Hematopoietic multipotent progenitor cell treated with erythropoietin and hydrocortisone succinate and interleukin-3 and kit ligand, for 8 days (in vitro differentiated cells): ENCODE data around the gene KCNAB2.

ENCODE experiments used
- DNase-seq: peaks from one replicate; pipeline ENCODE4 v3.0.0-alpha.2; 2015

The KCNAB2 gene

DNA sequence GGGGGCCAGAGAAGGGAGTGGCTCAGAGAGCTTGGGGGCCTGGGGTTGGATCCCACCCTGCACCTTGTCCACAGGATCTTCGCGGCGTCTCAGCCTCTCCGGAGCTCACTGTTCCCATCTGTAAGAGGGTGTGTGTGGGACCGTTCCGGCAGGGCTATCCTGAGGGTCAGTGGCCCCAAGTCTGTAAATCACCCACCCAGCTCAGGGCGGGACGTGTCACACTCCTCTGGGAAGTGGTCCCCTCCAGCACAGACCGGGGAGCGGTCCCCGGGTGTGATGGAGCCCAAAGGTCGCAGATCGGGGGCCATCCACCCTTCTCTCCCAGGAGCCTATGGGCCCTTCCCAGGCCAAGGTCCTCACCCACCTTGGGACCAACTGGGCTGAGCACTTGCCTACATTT lies 40.0 kb downstream of the KCNAB2 start:
- DNase-seq, result no peak

DNA sequence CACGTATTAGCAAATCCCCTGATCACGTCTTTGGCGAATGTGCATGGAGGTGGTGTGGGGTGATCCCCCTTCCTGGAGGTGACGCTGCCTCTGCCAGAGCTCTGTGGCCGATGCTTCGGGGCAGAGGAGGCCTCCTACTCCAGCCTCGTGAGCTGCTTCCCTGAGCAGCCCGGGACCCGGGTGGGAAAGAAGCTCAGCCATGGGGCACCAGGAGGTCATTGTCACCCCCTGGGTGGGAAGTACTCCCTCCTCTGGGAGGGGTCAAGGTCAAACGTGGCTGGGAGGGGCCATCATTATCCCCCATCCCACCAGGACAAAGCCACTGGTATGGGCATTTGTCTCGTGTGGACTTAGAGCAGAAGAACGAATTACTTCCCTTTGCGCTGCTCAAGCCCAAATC lies 40.7 kb downstream of the KCNAB2 start:
- no peak for DNase-seq

DNA sequence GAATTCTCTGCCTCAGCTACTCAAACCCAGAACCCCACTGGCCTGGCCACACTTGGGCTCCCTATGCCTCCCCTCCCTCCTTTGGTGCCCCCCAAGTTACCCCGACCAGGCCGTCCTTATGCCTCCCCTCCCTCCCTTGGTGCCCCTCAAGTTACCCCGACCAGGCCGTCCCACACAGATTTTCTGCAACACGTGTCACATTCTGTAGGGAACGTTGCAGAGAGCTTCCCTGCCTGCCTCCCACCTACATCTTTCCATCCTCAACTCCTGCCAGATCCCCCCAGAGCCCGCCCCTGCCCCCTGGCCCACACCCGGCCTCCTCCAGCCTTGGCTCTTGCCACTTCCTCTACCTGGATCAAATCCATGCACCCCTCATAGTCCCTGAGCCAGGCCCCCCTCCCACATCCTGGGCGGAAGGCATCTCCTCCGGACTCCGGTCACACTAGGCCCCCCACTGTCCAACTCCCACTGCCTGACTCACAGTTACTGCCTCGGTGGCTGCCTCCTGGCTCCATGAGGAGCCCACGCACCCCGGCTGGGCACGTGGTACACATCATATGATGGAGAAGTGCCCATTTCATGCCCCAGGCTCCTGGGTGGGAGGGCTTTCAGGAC lies 41.2 kb downstream of the KCNAB2 start:
- DNase-seq, result no peak

DNA sequence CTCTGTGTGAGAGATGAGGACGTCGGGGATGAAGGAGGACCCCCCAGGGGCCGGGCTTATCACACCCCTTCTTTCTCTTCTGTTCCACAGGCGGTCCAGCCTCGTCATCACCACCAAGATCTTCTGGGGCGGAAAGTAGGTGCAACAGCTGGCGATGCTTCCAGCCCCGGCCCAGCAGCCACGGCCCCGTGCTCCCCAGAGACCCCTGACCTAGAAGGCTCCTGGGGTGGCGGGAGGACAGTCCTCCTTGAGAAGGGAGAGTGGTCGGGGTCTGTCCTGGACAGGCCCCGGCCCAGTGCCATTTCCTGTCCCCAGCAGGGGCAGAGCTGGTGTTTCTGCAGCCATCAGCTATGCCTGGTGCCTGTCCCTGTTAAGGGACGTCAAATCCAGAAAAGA lies 41.7 kb downstream of the KCNAB2 start:
- DNase-seq, result no peak

DNA sequence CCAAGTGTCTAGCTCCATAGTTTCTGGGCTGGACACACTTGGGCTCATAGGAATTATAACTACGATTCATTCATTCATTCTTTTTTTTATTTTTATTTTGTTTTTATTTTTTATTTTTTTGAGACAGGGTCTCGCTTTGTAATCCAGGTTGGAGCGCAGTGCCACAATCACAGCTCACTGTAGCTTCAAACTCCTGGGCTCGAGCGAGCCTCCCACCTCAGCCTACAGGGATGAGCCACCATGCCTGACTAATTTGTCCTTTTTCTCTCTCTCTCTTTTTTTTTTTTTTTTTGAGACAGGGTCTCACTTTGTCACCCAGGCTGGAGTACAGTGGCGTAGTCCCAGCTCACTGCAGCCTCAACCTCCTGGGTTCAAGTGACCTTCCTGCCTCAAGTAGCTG lies 42.3 kb downstream of the KCNAB2 start:
- no peak for DNase-seq

DNA sequence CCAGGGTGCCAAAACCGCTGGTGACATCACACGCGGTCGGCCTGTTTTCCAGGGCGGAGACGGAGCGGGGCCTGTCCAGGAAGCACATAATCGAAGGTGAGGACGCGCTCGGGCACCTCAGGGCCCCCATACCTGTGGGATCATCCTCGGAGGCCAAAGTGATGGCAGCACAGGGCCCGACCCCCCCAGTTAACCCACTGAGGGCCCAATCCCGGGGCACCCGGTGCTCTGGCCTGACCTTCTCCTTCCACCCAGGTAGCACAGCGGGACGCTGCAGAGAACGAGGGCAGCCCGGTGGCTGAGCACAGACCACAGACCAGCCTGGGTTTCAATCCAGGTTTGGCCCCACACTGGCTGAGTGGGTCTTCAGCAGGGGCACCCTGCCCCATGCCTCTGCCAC lies 43.3 kb downstream of the KCNAB2 start:
- no peak for DNase-seq

DNA sequence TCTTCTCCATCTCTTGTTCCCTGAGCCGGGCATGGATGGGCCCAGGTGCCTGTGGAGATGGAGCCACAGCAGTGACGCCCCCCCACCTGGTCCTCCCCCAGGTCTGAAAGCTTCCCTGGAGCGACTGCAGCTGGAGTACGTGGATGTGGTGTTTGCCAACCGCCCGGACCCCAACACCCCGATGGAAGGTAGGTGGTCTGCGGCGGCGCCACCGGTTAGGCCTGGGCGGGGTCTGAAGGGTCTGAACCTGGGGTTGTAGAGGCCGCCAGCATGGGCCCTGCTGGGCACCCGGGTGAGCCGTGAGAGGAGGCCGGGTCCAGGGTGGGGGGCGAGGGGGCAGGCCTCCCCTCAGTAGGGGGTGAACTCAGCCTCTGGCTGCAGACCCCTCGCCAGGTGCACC lies 44.6 kb downstream of the KCNAB2 start:
- DNase-seq, result no peak

DNA sequence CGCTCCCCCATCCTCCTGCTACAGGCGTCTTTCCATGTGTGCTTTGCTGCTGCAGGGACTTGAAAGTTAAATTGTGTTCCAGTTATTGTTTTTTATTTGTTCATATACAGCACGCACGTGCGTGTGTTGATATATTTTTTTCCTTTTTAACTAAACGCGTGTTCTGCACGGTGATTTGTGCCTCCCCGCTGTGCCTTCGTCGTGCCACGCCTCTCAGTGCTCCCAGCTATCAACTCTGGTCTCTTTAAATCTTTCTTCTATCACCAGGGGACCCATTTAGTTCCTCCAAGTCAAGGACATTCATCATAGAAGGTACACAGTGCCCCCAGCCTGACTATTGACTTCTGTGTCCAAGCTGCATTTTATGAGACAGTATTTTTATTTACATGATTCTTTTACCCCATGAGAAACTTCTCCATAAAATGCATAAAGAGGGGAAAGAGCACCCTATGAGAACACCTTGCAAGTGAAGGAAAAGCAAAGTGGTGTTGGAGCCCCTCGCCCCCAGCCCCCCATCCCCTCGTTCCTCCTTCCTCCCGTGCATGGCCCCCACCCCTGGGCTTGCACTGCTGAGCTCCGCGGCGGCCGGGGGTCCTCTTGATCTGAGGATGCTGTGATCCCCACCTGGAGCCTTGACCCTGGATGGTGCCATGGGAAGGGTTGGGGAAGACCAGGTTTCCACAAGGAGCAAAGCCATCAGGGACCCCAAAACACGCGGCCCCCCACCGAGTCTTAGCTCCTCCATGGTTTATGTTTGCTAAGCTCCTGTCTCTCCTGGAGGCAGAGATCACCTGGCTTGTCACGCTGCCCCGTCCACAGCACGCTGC lies 45.5 kb downstream of the KCNAB2 start:
- no peak for DNase-seq

DNA sequence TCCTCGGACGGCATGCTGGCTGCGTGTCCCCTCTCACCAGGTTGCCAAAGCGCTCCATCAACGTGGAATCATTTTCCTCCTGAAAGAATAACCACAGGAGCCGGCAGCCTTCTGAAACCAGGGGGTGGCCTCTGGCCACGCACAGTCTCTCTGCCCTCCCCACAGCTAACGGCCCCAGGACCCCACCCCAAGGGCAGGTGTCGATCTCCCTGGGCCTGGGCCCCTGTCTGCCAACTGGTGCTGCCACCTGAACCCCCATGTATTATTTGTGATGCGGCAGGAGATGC lies 46.1 kb downstream of the KCNAB2 start:
- no peak for DNase-seq

DNA sequence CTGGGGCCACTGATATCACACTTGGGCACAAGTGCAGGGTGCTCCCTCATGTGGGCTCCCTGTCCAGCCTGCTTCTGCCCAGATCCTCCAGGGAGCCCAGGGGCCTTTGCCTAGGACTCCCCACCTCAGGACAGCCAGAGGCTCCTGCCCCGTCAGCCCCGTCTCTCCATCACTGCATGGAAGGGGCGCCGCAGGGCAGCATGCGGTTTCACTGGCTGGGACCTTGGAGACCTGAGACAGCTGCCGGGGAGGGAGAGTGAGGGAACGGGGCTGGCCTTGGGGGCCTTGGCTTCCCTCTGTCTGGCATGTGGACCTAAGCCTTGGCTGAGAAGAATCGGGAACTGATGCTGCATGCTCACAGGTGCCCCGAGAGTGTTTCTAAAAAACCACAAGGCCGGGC lies 46.5 kb downstream of the KCNAB2 start:
- no peak for DNase-seq

DNA sequence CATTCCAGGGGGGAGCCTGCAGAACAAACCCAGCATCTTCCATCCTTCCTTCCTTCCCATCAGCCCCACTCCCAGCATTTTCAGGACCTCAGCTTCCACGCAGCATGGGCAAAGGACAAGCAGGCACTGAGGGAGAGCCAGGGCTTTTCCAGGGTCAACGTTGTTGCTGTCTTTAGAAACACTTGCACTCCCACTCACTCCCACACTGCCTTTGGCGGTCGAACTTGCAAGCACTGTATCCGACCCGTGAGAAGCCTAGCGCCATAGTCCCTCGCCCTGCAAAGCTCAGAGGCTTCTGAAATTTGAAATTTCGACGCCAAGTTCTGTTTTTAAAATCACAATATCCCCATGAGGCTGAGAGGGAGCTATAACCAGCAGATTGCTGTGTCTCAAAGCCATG lies 47.4 kb downstream of the KCNAB2 start:
- DNase-seq, result no peak

DNA sequence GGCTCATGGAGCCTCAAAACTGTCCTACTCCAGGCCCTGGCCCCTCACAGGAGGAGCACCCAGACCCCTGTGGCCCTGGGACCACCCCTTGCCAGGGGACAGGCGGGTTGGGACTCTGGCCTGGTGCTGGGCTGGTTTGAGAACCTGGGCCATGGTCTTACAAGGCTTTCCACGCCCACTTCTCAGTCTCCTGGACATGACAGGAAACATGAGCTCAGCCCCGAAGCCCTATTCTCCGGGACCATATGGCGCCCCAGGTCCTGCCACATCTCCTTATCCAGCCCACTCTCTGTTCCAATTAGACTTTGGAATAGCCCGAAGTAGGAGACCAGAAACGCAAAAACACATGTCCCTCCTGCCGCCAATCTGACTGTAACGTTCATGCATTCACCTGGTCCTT lies 47.9 kb downstream of the KCNAB2 start:
- DNase-seq, result no peak

DNA sequence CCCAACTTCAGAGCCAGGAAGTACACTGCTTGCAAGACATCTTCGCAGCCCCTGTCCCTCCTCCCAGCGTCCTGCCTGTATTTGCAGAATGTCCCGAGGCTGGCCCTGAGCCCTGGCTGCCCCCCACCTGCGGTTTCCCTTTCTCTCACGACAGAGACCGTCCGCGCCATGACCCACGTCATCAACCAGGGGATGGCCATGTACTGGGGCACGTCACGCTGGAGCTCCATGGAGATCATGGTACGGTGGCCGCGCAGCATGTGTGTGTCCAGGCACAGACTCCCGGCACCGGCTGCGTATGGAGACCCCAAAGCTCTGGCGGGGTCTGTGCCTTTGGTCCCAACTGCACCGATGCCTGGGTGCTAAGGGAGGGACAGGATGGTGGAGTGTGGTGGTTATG lies 48.6 kb downstream of the KCNAB2 start:
- DNase-seq, result no peak

DNA sequence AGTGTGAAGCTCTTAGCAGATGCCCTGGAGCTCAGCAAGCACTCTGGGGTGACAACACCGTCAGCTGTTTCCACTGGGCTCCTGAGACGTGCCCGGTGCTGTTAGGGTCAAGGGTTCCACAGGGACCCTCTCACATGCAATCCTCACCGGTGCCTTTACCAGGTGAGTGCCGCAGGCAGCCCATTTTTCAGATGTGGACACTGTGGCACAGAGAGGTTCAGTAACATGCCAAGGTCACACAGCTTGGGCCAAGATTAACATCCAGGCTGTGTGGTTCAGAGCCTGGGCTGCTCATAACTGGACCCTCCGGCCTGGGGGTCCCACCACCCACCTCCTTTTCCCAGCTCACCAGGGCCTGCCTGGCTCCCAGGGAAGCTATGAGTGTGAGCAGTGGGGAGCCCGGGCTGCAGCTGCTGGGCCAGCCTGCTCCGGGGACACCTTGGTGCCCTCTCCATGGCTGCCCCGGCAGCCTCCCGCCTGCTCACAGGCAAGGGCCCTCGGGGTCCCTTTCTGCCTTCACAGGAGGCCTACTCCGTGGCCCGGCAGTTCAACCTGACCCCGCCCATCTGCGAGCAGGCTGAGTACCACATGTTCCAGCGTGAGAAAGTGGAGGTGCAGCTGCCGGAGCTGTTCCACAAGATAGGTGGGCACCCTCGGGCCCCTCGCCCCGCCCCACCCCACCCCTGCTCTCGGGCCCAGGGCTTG lies 49.3 kb downstream of the KCNAB2 start:
- no peak for DNase-seq

DNA sequence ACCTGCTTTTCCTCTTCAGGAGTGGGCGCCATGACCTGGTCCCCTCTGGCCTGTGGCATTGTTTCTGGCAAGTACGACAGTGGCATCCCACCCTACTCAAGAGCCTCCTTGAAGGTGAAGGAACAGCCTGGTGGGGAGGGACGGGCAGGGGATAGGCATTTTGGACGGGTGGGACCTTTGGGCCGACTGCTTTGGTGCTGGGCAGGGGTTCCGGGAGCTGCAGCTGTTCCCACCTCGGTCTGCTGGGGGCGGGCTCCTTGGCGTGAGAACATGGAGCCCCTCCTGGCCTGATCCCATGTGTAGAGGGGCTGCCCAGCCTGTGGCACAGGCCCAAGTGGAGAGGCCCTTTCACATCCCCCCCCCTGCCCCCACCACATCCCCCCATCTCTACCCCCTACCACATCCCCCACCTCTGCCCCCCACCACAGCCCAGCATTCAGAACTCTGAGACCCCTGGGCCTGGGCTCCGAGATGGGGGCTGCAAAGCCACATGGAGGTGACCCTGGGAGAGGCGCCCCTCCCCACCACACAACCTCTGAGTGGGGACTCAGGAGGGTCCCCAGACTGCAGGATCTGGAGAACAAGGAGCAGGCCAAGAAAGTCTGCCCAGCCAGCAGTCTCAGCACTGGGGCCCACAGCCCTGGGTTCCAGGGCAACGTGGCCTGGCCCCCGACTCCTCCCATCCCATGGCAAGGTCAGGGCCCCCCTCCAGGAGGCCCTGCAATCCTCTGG lies 50.0 kb downstream of the KCNAB2 start:
- no peak for DNase-seq

DNA sequence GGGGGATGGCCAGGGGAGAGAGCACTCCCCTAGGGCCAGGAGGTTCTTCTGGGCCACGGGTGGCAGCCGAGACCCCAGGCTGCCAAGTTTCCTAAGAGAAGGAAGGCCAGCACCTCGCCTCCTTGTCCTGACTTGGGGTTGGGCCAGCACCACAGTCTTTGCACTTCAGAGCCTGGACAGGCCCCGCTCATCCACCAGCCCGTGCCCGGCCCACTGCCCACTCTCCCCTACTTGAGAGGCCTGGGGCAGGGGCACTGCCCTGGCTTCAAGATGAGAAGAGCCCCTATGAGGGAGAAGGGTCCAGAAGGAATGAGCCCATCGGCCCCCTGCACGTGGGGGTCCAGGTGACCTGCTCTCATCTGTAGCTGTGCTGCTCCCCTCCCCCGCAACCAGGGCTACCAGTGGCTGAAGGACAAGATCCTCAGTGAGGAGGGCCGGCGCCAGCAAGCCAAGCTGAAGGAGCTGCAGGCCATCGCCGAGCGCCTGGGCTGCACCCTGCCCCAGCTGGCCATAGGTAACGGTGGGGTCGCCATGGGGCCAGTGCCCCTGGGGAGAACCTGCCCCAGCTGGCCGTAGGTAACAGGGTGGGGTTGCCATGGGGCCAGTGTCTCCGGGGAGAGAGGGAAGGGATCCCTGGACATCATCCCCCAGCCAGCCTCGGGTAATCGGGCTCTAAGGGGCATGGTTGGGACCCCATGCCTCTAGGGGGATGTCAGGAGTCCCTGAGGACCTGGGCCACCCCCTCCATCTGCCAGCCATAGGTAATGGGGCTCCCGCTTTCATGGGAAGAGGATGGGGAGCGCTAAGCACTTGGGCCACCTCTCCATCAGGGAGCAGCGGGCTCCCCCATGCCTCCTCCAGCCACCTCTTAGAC lies 50.8 kb downstream of the KCNAB2 start:
- DNase-seq, result no peak

DNA sequence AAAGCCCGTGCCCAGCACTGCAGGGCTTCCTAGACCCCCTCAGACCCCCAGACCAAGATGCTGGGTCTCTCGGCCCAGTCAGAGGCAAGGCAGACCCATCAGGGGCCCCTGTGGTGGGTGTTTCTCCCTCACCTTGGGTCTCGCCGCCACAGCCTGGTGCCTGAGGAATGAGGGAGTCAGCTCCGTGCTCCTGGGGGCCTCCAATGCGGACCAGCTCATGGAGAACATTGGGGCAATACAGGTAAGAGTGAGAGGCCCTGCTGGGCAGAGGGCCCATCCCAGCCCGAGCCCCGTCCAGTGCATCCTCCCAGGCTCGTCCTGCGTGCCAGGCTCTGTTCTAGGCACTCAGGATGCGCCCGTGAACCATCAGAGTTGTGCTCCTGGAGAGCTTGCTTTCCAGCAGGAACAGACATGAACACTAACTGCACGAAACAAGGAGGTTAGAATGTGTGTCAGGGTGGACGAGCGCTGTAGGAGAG lies 51.5 kb downstream of the KCNAB2 start:
- no peak for DNase-seq

DNA sequence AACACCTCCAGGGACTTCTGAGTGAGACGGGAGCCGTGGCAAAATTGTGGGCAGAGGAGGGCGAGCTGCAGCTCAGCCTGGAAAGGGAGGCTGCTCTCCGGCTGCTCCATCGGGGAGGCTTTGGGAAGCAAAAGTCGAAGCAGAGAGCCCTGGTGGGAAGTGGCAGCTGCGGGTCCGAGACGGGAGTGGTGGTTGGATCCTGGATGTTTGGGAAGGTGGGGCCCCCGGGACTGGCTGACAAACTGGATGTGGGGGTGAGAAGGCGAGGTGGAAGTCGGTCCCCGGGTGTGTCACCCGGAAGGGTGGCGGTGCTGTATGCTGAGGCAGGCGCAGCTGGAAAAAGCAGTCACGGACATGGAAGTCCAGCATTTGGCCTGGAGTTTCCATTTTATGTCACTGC lies 52.1 kb downstream of the KCNAB2 start:
- DNase-seq, result no peak

DNA sequence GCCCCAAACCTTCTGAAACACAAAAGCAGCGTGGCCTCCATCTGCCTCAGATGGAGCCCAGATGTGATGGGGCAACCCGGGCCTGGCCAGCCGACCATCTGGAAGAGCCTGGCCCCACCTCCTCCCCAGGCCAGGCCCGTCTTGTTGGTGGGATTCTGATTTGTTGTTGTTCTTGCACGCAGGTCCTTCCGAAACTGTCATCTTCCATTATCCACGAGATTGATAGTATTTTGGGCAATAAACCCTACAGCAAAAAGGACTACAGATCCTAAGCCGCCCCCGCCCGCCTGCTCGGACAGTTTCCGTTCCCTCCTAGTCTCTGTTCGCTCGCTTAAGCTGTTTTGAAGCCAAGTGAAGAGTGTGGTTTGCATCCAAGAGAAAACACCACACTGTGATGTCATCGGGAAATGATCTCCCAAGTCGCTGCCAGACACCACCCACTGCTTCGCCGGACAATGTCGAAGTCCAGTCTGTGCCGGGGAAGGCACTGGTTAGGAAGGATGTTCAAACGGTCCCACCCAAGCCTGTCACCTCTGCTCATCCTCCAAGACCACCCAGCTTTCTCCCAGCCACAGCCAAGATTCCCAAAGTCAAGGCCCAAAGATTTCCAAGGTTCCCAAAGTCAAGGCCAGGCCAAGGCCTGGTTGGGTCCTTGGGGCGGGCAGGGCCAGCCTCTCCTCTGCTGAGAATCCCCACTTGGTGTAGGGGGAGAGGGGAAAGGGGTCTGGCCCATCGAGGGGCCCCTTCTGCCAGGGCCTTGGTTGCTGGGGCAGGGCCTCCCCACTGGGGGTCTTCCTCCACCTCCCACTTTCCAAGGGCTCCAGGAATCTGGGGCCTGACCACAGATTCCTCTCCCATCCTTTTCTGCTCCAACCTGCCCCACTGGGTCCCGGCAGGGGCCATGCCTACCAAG lies 52.9 kb downstream of the KCNAB2 start:
- no peak for DNase-seq

DNA sequence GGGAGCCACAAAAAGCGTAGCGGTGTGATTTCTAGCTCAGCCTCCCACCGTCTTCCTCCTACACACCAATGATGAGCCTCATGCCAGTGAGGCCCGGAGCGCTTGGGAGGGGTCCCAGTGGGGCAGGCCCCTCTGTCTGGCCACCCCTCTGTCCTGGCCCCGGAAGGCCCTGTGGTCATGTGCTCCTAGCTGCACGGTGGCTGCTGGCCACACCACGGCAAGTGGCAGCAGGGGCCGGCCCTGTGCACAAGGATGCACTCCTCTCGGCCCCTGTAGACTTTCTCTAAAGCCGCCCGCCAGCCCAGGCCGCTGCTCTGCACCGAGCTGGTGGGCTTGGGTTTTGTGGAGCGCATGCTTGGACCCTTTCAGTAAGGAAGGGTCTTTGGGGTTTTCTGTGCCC lies 53.6 kb downstream of the KCNAB2 start:
- no peak for DNase-seq
